ENCODE results near the gene NAXD.

Gene NAXD

DNA sequence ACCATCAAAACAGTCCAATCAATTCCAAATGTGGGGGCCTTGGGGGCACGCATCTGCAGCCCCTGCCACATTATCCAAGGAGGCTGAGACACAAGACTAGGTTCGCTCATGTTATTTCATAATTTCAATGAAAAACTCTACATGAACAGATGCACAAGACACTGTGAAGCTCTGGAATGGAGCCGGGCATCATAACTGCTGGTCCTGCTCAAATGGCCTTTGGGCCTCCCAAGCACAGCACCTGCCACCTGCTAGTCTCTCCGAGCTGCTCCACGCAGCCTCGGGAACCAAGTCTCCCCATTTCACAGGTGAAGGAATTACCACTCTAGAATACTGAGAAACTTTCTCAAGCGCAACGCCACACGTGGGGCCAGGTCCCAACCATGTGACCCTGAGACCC, 73.7 kb downstream of the NAXD start:
- Histone ChIP-seq H3K9me3 (ENCODE audit: control insufficient read depth, insufficient read depth, low read depth, low read length) (no peaks in the 10 kb centered on the region), H3K4me3 (ENCODE audit: low read depth, low read length) (no peak overlapping the region), H3K4me1 (ENCODE audit: control insufficient read depth, insufficient read depth, low read length) (no peaks in the 10 kb centered on the region), H3K36me3 (ENCODE audit: control insufficient read depth in 2 of 2, insufficient read depth in 1 of 2, low read length in 2 of 2) (peaks cover 10 to 53% of the 10 kb centered on the region in 2 experiments; a peak in 2 of 3 replicates), H3K27ac (ENCODE audit: extremely low read depth, low read depth, low read length) (no peak overlapping the region)
- TF ChIP-seq, protein P1, sequence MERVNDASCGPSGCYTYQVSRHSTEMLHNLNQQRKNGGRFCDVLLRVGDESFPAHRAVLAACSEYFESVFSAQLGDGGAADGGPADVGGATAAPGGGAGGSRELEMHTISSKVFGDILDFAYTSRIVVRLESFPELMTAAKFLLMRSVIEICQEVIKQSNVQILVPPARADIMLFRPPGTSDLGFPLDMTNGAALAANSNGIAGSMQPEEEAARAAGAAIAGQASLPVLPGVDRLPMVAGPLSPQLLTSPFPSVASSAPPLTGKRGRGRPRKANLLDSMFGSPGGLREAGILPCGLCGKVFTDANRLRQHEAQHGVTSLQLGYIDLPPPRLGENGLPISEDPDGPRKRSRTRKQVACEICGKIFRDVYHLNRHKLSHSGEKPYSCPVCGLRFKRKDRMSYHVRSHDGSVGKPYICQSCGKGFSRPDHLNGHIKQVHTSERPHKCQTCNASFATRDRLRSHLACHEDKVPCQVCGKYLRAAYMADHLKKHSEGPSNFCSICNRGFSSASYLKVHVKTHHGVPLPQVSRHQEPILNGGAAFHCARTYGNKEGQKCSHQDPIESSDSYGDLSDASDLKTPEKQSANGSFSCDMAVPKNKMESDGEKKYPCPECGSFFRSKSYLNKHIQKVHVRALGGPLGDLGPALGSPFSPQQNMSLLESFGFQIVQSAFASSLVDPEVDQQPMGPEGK (tag by site-specific recombination; IDR thresholded peaks at IDR 0.05) = no peak
- TF ChIP-seq ZNF324 (tag by site-specific recombination; IDR thresholded peaks at IDR 0.05) = no peak
- no peak for TF ChIP-seq ZNF19 (tag by site-specific recombination; IDR thresholded peaks at IDR 0.05; ENCODE audit: low read depth)
- no peak for TF ChIP-seq ZNF473 (tag by site-specific recombination; IDR thresholded peaks at IDR 0.05)
- TF ChIP-seq ZNF10 (tag by site-specific recombination; IDR thresholded peaks at IDR 0.05) = no peak
- no peak for TF ChIP-seq ZNF776 (tag by site-specific recombination; IDR thresholded peaks at IDR 0.05; ENCODE audit: borderline replicate concordance)
- no peak for TF ChIP-seq ZFHX2 (tag by site-specific recombination; conservative IDR thresholded peaks at IDR 0.05)
- TF ChIP-seq YY2 (tag by site-specific recombination; IDR thresholded peaks at IDR 0.05) = no peak
- TF ChIP-seq ZNF664 (tag by site-specific recombination; IDR thresholded peaks at IDR 0.05) = no peak
- no peak for TF ChIP-seq HOXC10 (CRISPR knock-in tag; IDR thresholded peaks at IDR 0.05)
- no peak for TF ChIP-seq ZNF404 (tag by site-specific recombination; IDR thresholded peaks at IDR 0.05)
- no peak for TF ChIP-seq BCL11B (tag by site-specific recombination; IDR thresholded peaks at IDR 0.05; ENCODE audit: low read depth)
- no peak for TF ChIP-seq ZNF658 (tag by site-specific recombination; IDR thresholded peaks at IDR 0.05)
- TF ChIP-seq ZNF394 (tag by site-specific recombination; IDR thresholded peaks at IDR 0.05; ENCODE audit: borderline replicate concordance) = no peak
- TF ChIP-seq, protein P2, sequence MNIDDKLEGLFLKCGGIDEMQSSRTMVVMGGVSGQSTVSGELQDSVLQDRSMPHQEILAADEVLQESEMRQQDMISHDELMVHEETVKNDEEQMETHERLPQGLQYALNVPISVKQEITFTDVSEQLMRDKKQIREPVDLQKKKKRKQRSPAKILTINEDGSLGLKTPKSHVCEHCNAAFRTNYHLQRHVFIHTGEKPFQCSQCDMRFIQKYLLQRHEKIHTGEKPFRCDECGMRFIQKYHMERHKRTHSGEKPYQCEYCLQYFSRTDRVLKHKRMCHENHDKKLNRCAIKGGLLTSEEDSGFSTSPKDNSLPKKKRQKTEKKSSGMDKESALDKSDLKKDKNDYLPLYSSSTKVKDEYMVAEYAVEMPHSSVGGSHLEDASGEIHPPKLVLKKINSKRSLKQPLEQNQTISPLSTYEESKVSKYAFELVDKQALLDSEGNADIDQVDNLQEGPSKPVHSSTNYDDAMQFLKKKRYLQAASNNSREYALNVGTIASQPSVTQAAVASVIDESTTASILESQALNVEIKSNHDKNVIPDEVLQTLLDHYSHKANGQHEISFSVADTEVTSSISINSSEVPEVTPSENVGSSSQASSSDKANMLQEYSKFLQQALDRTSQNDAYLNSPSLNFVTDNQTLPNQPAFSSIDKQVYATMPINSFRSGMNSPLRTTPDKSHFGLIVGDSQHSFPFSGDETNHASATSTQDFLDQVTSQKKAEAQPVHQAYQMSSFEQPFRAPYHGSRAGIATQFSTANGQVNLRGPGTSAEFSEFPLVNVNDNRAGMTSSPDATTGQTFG (tag by site-specific recombination; IDR thresholded peaks at IDR 0.05; ENCODE audit: borderline replicate concordance) = no peak
- TF ChIP-seq ZNF529 (tag by site-specific recombination; IDR thresholded peaks at IDR 0.05; ENCODE audit: insufficient replicate concordance) = no peak
- TF ChIP-seq REPIN1 (tag by site-specific recombination; IDR thresholded peaks at IDR 0.05; ENCODE audit: low read depth) = no peak
- TF ChIP-seq, protein P3, sequence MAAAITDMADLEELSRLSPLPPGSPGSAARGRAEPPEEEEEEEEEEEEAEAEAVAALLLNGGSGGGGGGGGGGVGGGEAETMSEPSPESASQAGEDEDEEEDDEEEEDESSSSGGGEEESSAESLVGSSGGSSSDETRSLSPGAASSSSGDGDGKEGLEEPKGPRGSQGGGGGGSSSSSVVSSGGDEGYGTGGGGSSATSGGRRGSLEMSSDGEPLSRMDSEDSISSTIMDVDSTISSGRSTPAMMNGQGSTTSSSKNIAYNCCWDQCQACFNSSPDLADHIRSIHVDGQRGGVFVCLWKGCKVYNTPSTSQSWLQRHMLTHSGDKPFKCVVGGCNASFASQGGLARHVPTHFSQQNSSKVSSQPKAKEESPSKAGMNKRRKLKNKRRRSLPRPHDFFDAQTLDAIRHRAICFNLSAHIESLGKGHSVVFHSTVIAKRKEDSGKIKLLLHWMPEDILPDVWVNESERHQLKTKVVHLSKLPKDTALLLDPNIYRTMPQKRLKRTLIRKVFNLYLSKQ (tag by site-specific recombination; IDR thresholded peaks at IDR 0.05; ENCODE audit: borderline replicate concordance) = no peak
- no peak for TF ChIP-seq ZNF292 (tag by site-specific recombination; IDR thresholded peaks at IDR 0.05; ENCODE audit: borderline replicate concordance, low read depth)
- ChIA-PET CTCF (no interaction called here), POLR2A (no interaction called here)
